ENCODE measurements around the gene TANGO2. TPM values are rescaled to one million over a fixed set of nuclear protein-coding genes. Genes with fewer than 3 reads are reported as not detected.

TANGO2 gene
- total and polyA plus RNA-seq, 9 of the 15 experiments (the other 6 are each of a cell fraction or from before 2014, with no cell fraction given) = 15.5 to 94.9 (median 70.1) TPM

- TF ChIP-seq NR2C1 (IDR thresholded peaks at IDR 0.05) (no peak), NR2C1 (tag; IDR thresholded peaks at IDR 0.05) (no peak), ZMIZ1 (IDR thresholded peaks at IDR 0.05; ENCODE audit: low read depth in 2 of 2, low read length in 2 of 2) (peak in 1 of 2 experiments; percentile 55; a peak in 1 of 4 replicates), SPI1 (IDR thresholded peaks at IDR 0.05; ENCODE audit: borderline replicate concordance, low read depth, low read length) (no peak), ZNF449 (CRISPR knock-in tag; IDR thresholded peaks at IDR 0.05) (0 out of 2 replicates have a peak, but pooled peaks have one; percentile 11), TAF9B (IDR thresholded peaks at IDR 0.05; ENCODE audit: partially characterized antibody) (no peak), MAX (CRISPR knock-in tag; IDR thresholded peaks at IDR 0.05) (no peak), SMAD4 (CRISPR knock-in tag; conservative IDR thresholded peaks at IDR 0.05) (peak; percentile 66), SIRT6 (IDR thresholded peaks at IDR 0.05; ENCODE audit: low read depth, low read length) (peak; percentile 66), CBX1 (IDR thresholded peaks at IDR 0.05; ENCODE audit: low read depth) (no peak), SMAD3 (CRISPR knock-in tag; conservative IDR thresholded peaks at IDR 0.05) (no peak; the same call in 1 of the 2 replicates)
- TF ChIP-seq, protein P1, sequence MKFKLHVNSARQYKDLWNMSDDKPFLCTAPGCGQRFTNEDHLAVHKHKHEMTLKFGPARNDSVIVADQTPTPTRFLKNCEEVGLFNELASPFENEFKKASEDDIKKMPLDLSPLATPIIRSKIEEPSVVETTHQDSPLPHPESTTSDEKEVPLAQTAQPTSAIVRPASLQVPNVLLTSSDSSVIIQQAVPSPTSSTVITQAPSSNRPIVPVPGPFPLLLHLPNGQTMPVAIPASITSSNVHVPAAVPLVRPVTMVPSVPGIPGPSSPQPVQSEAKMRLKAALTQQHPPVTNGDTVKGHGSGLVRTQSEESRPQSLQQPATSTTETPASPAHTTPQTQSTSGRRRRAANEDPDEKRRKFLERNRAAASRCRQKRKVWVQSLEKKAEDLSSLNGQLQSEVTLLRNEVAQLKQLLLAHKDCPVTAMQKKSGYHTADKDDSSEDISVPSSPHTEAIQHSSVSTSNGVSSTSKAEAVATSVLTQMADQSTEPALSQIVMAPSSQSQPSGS (CRISPR knock-in tag; IDR thresholded peaks at IDR 0.05) = no peak
- TF ChIP-seq, protein P2, sequence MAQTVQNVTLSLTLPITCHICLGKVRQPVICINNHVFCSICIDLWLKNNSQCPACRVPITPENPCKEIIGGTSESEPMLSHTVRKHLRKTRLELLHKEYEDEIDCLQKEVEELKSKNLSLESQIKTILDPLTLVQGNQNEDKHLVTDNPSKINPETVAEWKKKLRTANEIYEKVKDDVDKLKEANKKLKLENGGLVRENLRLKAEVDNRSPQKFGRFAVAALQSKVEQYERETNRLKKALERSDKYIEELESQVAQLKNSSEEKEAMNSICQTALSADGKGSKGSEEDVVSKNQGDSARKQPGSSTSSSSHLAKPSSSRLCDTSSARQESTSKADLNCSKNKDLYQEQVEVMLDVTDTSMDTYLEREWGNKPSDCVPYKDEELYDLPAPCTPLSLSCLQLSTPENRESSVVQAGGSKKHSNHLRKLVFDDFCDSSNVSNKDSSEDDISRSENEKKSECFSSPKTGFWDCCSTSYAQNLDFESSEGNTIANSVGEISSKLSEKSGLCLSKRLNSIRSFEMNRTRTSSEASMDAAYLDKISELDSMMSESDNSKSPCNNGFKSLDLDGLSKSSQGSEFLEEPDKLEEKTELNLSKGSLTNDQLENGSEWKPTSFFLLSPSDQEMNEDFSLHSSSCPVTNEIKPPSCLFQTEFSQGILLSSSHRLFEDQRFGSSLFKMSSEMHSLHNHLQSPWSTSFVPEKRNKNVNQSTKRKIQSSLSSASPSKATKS (CRISPR knock-in tag; IDR thresholded peaks at IDR 0.05) = 0 out of 2 replicates have a peak, but pooled peaks have one; percentile 63
Measured at GRCh38 chr22:20080776-20081654, 60.1 kb downstream of the TANGO2 start (continued).

Data from K562 (cell line).